HEK293 (cell line): ENCODE data around the gene CFAP47.

ENCODE experiments used
- CTCF ChIA-PET: fragments of 350-600 bp; formaldehyde crosslinking; extraction: SDS; loops from one replicate; lab custom pipeline; 2021; ENCODE audit warnings: antibody characterized with exemption; lab: Yijun Ruan, JAX
- POLR2A ChIA-PET: fragments of 300-600 bp; formaldehyde crosslinking; extraction: SDS; loops from one replicate; lab custom pipeline; 2020; ENCODE audit warnings: antibody characterized with exemption, inconsistent platforms; lab: Yijun Ruan, JAX
- H3K27ac ChIP-seq: fragments of 200-500 bp; sonication (Bioruptor generic); 2 replicates; pipeline ENCODE4 v1.5.1; 2014; ENCODE audit warnings: low read depth, low read length, control low read depth, inconsistent platforms; ENCODE audit errors: extremely low read depth
- H3K36me3 ChIP-seq, 2 experiments: fragments of 200-500 bp in 1 of 2; sonication (Bioruptor generic) in 1 of 2; 1 replicate in 1 of 2; 2 replicates in 1 of 2; pipeline ENCODE4 v1.5.1; 2014 to 2017; ENCODE audit warnings: inconsistent platforms in 2 of 2, low read length in 2 of 2; ENCODE audit not compliant: control insufficient read depth in 2 of 2, insufficient read depth in 1 of 2
- H3K4me1 ChIP-seq: fragments of 200-500 bp; sonication (Bioruptor generic); 2 replicates; pipeline ENCODE4 v1.5.1; 2014; ENCODE audit warnings: mild to moderate bottlenecking, low read length, inconsistent platforms; ENCODE audit not compliant: control insufficient read depth, insufficient read depth
- H3K4me3 ChIP-seq: 2 replicates; pipeline ENCODE4 v1.5.1; 2011; ENCODE audit warnings: low read depth, mild to moderate bottlenecking, control low read depth, low read length, moderate library complexity
- H3K9me3 ChIP-seq: fragments of 200-500 bp; sonication (Bioruptor generic); 2 replicates; pipeline ENCODE4 v1.5.1; 2014; ENCODE audit warnings: low read depth, low read length, inconsistent platforms; ENCODE audit not compliant: control insufficient read depth, insufficient read depth
- GLIS1 ChIP-seq: fragments of 450-650 bp; formaldehyde crosslinking; IDR thresholded peaks from 2 replicates; pipeline ENCODE4 v1.5.1; 2016; ENCODE audit warnings: missing biosample characterization, missing genetic modification characterization
- SP2 ChIP-seq: fragments of 450-650 bp; formaldehyde crosslinking; IDR thresholded peaks from 2 replicates; pipeline ENCODE4 v1.5.1; 2016; ENCODE audit warnings: missing biosample characterization, missing genetic modification characterization
- ZBTB48 ChIP-seq: fragments of 450-650 bp; formaldehyde crosslinking; IDR thresholded peaks from 2 replicates; pipeline ENCODE4 v1.5.1; 2016; ENCODE audit warnings: missing biosample characterization, missing genetic modification characterization
- ZBTB7A ChIP-seq: fragments of 450-650 bp; formaldehyde crosslinking; IDR thresholded peaks from 2 replicates; pipeline ENCODE4 v1.5.1; 2016; ENCODE audit warnings: low read depth, missing biosample characterization, missing genetic modification characterization
- ZFP69B ChIP-seq: fragments of 450-650 bp; formaldehyde crosslinking; IDR thresholded peaks from 2 replicates; pipeline ENCODE4 v1.5.1; 2016; ENCODE audit warnings: missing biosample characterization, missing genetic modification characterization
- ZNF214 ChIP-seq: fragments of 450-650 bp; formaldehyde crosslinking; IDR thresholded peaks from 2 replicates; pipeline ENCODE4 v1.5.1; 2017; ENCODE audit warnings: missing biosample characterization, mild to moderate bottlenecking, missing genetic modification characterization, borderline replicate concordance
- ZNF423 ChIP-seq: fragments of 450-650 bp; formaldehyde crosslinking; IDR thresholded peaks from 2 replicates; pipeline ENCODE4 v1.5.1; 2016; ENCODE audit warnings: missing biosample characterization, missing genetic modification characterization
- ZNF776 ChIP-seq: fragments of 450-650 bp; formaldehyde crosslinking; IDR thresholded peaks from 2 replicates; pipeline ENCODE4 v1.5.0; 2017; ENCODE audit warnings: missing biosample characterization, missing genetic modification characterization, borderline replicate concordance
- TF ChIP-seq, protein P1 (sequence below): fragments of 450-650 bp; formaldehyde crosslinking; IDR thresholded peaks from 2 replicates; pipeline ENCODE4 v1.5.1; 2016; ENCODE audit warnings: missing biosample characterization, missing genetic modification characterization, borderline replicate concordance
- TF ChIP-seq, protein P2 (sequence below): fragments of 450-650 bp; formaldehyde crosslinking; IDR thresholded peaks from 2 replicates; pipeline ENCODE4 v1.5.1; 2016; ENCODE audit warnings: missing biosample characterization, missing genetic modification characterization
- TF ChIP-seq, protein P3 (sequence below): fragments of 450-650 bp; formaldehyde crosslinking; IDR thresholded peaks from 2 replicates; pipeline ENCODE4 v1.5.1; 2016; ENCODE audit warnings: missing biosample characterization, missing genetic modification characterization, low read depth
- TF ChIP-seq, protein P4 (sequence below): fragments of 450-650 bp; formaldehyde crosslinking; IDR thresholded peaks from 2 replicates; pipeline ENCODE4 v1.5.1; 2016; ENCODE audit warnings: missing biosample characterization, missing genetic modification characterization
- TF ChIP-seq, protein P5 (sequence below): fragments of 450-650 bp; IDR thresholded peaks from 2 replicates; pipeline ENCODE4 v1.5.1; 2018; ENCODE audit warnings: missing biosample characterization, mild to moderate bottlenecking, missing genetic modification characterization
- TF ChIP-seq, protein P6 (sequence below): fragments of 450-650 bp; formaldehyde crosslinking; IDR thresholded peaks from 2 replicates; pipeline ENCODE4 v1.5.1; 2017; ENCODE audit warnings: missing biosample characterization, missing genetic modification characterization

CFAP47 gene

DNA sequence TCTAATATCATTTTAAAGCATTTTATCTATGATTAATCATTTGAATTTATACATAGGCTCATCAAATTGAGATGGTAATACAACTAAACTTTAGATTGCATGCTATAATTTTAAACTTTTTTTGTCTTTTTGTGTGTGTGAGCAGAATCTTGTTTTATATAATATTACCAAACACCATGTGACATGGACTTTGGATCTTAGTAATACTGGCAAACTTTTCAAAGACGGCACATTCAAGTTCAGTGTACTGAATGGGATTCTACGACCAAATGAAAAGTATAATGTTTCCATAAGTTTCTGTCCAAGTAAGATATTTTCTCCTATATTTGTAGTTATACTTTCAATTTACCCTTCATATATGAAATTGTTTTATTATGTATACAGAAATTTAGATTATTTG is 116.0 kb downstream of the CFAP47 start (continued):
- TF ChIP-seq, protein P1, sequence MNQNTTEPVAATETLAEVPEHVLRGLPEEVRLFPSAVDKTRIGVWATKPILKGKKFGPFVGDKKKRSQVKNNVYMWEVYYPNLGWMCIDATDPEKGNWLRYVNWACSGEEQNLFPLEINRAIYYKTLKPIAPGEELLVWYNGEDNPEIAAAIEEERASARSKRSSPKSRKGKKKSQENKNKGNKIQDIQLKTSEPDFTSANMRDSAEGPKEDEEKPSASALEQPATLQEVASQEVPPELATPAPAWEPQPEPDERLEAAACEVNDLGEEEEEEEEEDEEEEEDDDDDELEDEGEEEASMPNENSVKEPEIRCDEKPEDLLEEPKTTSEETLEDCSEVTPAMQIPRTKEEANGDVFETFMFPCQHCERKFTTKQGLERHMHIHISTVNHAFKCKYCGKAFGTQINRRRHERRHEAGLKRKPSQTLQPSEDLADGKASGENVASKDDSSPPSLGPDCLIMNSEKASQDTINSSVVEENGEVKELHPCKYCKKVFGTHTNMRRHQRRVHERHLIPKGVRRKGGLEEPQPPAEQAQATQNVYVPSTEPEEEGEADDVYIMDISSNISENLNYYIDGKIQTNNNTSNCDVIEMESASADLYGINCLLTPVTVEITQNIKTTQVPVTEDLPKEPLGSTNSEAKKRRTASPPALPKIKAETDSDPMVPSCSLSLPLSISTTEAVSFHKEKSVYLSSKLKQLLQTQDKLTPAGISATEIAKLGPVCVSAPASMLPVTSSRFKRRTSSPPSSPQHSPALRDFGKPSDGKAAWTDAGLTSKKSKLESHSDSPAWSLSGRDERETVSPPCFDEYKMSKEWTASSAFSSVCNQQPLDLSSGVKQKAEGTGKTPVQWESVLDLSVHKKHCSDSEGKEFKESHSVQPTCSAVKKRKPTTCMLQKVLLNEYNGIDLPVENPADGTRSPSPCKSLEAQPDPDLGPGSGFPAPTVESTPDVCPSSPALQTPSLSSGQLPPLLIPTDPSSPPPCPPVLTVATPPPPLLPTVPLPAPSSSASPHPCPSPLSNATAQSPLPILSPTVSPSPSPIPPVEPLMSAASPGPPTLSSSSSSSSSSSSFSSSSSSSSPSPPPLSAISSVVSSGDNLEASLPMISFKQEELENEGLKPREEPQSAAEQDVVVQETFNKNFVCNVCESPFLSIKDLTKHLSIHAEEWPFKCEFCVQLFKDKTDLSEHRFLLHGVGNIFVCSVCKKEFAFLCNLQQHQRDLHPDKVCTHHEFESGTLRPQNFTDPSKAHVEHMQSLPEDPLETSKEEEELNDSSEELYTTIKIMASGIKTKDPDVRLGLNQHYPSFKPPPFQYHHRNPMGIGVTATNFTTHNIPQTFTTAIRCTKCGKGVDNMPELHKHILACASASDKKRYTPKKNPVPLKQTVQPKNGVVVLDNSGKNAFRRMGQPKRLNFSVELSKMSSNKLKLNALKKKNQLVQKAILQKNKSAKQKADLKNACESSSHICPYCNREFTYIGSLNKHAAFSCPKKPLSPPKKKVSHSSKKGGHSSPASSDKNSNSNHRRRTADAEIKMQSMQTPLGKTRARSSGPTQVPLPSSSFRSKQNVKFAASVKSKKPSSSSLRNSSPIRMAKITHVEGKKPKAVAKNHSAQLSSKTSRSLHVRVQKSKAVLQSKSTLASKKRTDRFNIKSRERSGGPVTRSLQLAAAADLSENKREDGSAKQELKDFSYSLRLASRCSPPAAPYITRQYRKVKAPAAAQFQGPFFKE (tag by site-specific recombination): no peak
- TF ChIP-seq ZNF776 (tag by site-specific recombination) (no peak), GLIS1 (tag by site-specific recombination) (no peak), ZBTB7A (no peak), SP2 (tag by site-specific recombination) (no peak), ZNF423 (tag by site-specific recombination) (no peak)
- TF ChIP-seq, protein P2, sequence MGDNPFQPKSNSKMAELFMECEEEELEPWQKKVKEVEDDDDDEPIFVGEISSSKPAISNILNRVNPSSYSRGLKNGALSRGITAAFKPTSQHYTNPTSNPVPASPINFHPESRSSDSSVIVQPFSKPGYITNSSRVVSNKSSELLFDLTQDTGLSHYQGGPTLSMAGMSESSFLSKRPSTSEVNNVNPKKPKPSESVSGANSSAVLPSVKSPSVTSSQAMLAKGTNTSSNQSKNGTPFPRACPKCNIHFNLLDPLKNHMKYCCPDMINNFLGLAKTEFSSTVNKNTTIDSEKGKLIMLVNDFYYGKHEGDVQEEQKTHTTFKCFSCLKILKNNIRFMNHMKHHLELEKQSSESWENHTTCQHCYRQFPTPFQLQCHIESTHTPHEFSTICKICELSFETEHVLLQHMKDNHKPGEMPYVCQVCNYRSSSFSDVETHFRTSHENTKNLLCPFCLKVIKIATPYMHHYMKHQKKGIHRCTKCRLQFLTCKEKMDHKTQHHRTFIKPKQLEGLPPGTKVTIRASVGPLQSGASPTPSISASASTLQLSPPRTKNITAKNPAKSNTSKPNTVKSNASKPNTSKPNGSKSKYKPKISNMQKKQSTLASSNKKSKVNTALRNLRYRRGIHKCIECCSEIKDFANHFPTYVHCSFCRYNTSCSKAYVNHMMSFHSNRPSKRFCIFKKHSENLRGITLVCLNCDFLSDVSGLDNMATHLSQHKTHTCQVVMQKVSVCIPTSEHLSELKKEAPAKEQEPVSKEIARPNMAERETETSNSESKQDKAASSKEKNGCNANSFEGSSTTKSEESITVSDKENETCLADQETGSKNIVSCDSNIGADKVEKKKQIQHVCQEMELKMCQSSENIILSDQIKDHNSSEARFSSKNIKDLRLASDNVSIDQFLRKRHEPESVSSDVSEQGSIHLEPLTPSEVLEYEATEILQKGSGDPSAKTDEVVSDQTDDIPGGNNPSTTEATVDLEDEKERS (tag by site-specific recombination): no peak
- TF ChIP-seq, protein P3, sequence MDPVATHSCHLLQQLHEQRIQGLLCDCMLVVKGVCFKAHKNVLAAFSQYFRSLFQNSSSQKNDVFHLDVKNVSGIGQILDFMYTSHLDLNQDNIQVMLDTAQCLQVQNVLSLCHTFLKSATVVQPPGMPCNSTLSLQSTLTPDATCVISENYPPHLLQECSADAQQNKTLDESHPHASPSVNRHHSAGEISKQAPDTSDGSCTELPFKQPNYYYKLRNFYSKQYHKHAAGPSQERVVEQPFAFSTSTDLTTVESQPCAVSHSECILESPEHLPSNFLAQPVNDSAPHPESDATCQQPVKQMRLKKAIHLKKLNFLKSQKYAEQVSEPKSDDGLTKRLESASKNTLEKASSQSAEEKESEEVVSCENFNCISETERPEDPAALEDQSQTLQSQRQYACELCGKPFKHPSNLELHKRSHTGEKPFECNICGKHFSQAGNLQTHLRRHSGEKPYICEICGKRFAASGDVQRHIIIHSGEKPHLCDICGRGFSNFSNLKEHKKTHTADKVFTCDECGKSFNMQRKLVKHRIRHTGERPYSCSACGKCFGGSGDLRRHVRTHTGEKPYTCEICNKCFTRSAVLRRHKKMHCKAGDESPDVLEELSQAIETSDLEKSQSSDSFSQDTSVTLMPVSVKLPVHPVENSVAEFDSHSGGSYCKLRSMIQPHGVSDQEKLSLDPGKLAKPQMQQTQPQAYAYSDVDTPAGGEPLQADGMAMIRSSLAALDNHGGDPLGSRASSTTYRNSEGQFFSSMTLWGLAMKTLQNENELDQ (tag by site-specific recombination): no peak
- TF ChIP-seq, protein P4, sequence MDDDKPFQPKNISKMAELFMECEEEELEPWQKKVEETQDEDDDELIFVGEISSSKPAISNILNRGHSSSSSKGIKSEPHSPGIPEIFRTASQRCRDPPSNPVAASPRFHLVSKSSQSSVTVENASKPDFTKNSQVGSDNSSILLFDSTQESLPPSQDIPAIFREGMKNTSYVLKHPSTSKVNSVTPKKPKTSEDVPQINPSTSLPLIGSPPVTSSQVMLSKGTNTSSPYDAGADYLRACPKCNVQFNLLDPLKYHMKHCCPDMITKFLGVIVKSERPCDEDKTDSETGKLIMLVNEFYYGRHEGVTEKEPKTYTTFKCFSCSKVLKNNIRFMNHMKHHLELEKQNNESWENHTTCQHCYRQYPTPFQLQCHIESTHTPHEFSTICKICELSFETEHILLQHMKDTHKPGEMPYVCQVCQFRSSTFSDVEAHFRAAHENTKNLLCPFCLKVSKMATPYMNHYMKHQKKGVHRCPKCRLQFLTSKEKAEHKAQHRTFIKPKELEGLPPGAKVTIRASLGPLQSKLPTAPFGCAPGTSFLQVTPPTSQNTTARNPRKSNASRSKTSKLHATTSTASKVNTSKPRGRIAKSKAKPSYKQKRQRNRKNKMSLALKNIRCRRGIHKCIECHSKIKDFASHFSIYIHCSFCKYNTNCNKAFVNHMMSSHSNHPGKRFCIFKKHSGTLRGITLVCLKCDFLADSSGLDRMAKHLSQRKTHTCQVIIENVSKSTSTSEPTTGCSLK: no peak

DNA sequence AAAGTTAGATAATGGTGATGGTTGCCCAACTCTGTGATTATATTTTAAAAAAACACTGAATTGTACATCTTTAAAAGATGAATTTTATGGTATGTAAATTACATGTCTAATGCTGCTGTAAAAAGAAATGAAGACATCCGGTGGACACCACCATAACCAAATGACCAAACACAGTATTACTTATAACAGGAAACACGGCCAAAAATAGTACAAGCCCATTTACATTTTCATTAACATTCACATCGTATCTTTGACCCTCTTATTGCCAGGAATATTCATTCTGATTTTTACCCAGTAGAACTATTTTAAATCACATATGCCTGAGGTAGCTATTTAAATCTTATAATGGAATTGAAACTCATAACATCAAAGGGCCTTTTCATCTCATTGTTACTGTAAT is 143.2 kb downstream of the CFAP47 start:
- Histone ChIP-seq H3K27ac (no peak overlapping the region), H3K36me3 (no peaks in the 10 kb centered on the region), H3K4me1 (no peaks in the 10 kb centered on the region), H3K4me3 (no peak overlapping the region), H3K9me3 (no peaks in the 10 kb centered on the region)
- CTCF ChIA-PET: interaction anchor here (1.2 kb wide), 1 partner anchor 172 kb away, joined by 3 read pairs; no protein-coding TSS in a partner anchor
- POLR2A ChIA-PET: no interaction called here
- TF ChIP-seq, protein P5, sequence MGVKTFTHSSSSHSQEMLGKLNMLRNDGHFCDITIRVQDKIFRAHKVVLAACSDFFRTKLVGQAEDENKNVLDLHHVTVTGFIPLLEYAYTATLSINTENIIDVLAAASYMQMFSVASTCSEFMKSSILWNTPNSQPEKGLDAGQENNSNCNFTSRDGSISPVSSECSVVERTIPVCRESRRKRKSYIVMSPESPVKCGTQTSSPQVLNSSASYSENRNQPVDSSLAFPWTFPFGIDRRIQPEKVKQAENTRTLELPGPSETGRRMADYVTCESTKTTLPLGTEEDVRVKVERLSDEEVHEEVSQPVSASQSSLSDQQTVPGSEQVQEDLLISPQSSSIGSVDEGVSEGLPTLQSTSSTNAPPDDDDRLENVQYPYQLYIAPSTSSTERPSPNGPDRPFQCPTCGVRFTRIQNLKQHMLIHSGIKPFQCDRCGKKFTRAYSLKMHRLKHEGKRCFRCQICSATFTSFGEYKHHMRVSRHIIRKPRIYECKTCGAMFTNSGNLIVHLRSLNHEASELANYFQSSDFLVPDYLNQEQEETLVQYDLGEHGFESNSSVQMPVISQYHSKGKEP: no peak
- TF ChIP-seq ZNF214 (tag by site-specific recombination): no peak
- no peak for TF ChIP-seq ZFP69B (tag by site-specific recombination)
- no peak for TF ChIP-seq ZBTB48 (tag by site-specific recombination)
- TF ChIP-seq, protein P6, sequence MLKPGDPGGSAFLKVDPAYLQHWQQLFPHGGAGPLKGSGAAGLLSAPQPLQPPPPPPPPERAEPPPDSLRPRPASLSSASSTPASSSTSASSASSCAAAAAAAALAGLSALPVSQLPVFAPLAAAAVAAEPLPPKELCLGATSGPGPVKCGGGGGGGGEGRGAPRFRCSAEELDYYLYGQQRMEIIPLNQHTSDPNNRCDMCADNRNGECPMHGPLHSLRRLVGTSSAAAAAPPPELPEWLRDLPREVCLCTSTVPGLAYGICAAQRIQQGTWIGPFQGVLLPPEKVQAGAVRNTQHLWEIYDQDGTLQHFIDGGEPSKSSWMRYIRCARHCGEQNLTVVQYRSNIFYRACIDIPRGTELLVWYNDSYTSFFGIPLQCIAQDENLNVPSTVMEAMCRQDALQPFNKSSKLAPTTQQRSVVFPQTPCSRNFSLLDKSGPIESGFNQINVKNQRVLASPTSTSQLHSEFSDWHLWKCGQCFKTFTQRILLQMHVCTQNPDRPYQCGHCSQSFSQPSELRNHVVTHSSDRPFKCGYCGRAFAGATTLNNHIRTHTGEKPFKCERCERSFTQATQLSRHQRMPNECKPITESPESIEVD (tag by site-specific recombination): no peak
- TF ChIP-seq, all 188 proteins: peak for 0
